SU-DHL-6 (cell line): ENCODE data around the gene PADI2.

Experiments
- EZH2phosphoT487 ChIP-seq: fragments of 200-600 bp; sonication (generic), shearing (Covaris generic); conservative IDR thresholded peaks from 2 replicates; pipeline ENCODE4 v1.6.1; 2018; ENCODE audit warnings: mild to moderate bottlenecking, antibody characterized with exemption, low read length, moderate library complexity, mixed read lengths
- TF ChIP-seq, protein P1 (sequence below): fragments of 200-600 bp; sonication (generic); IDR thresholded peaks from one replicate; pipeline ENCODE4 v1.5.1; 2017; ENCODE audit warnings: antibody characterized with exemption, mild to moderate bottlenecking, low read length, moderate library complexity; ENCODE audit not compliant: insufficient read depth, poor library complexity, severe bottlenecking

DNA sequence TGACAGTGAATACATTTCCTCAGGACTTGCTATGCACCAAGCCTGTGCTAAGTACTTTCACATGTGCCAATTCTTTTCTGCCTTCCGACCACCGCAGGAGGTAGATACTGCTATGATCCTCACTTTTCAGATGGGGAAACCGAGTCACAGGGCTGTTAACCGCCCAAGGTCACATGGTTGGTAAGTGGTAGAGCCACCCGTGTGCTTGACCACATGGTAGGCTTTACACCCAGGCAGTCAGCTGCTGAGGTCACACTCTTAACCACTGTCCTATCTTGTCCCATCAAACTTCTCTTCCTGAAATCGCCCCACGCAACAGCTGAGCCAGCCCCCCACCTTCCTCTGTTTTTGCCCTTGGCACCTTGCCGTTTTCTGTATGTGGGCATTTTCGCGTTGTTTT, 34.5 kb downstream of the PADI2 start:
- TF ChIP-seq, protein P1, sequence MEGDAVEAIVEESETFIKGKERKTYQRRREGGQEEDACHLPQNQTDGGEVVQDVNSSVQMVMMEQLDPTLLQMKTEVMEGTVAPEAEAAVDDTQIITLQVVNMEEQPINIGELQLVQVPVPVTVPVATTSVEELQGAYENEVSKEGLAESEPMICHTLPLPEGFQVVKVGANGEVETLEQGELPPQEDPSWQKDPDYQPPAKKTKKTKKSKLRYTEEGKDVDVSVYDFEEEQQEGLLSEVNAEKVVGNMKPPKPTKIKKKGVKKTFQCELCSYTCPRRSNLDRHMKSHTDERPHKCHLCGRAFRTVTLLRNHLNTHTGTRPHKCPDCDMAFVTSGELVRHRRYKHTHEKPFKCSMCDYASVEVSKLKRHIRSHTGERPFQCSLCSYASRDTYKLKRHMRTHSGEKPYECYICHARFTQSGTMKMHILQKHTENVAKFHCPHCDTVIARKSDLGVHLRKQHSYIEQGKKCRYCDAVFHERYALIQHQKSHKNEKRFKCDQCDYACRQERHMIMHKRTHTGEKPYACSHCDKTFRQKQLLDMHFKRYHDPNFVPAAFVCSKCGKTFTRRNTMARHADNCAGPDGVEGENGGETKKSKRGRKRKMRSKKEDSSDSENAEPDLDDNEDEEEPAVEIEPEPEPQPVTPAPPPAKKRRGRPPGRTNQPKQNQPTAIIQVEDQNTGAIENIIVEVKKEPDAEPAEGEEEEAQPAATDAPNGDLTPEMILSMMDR: no peak
- TF ChIP-seq EZH2phosphoT487: no peak
